Mucosa of rectum (tissue), 2 donors: ENCODE data around the gene ATP2B2.

Experiments used
- H3K27ac ChIP-seq, 2 donors: one replicate each; pipeline ENCODE4 v1.7.0; 2013; ENCODE audit warnings: inconsistent platforms in 2 of 2, low read depth in 2 of 2, low read length in 2 of 2
- H3K27me3 ChIP-seq, 2 donors: one replicate each; pipeline ENCODE4 v1.7.0; 2013; ENCODE audit warnings: low read length in 2 of 2; ENCODE audit not compliant: control insufficient read depth in 2 of 2, insufficient read depth in 2 of 2
- H3K36me3 ChIP-seq, 2 donors: one replicate each; pipeline ENCODE4 v1.7.0; 2013; ENCODE audit warnings: low read length in 2 of 2; ENCODE audit not compliant: control insufficient read depth in 2 of 2, insufficient read depth in 2 of 2
- H3K4me1 ChIP-seq, 2 donors: one replicate each; pipeline ENCODE4 v1.7.0; 2013; ENCODE audit warnings: low read length in 2 of 2, mild to moderate bottlenecking in 1 of 2; ENCODE audit not compliant: control insufficient read depth in 2 of 2, insufficient read depth in 2 of 2
- H3K4me3 ChIP-seq, 2 donors: one replicate each; pipeline ENCODE4 v1.7.0; 2013; ENCODE audit warnings: low read length in 2 of 2
- H3K9ac ChIP-seq, 2 donors: one replicate each; pipeline ENCODE4 v1.7.0; 2013; ENCODE audit warnings: low read length in 2 of 2, low read depth in 1 of 2, mild to moderate bottlenecking in 1 of 2
- H3K9me3 ChIP-seq, 2 donors: one replicate each; pipeline ENCODE4 v1.7.0; 2013; ENCODE audit warnings: low read length in 2 of 2; ENCODE audit not compliant: control insufficient read depth in 2 of 2
- donor health status: healthy.
- donor health status: Normal muscosa, but diverticular disease.

ATP2B2 gene

GRCh38 chr3:10530241-10530640, 24.9 kb upstream of the ATP2B2 start:
- Histone ChIP-seq H3K27ac (no peak overlapping the region), H3K9me3 (no peaks in the 10 kb centered on the region), H3K4me3 (no peak overlapping the region)

GRCh38 chr3:10529809-10530208, 24.4 kb upstream of the ATP2B2 start:
- H3K36me3 ChIP-seq: no peaks in the 10 kb centered on the region
- H3K9ac ChIP-seq: no peak overlapping the region
- no peak overlapping the region for H3K4me3 ChIP-seq
- H3K27ac ChIP-seq: no peak overlapping the region
- H3K9me3 ChIP-seq: no peaks in the 10 kb centered on the region
- no peaks in the 10 kb centered on the region for H3K27me3 ChIP-seq
- H3K4me1 ChIP-seq: no peaks in the 10 kb centered on the region

More at GRCh38 chr3:10530241-10530640, 24.9 kb upstream of the ATP2B2 start:
- Histone ChIP-seq H3K36me3 (no peaks in the 10 kb centered on the region), H3K27me3 (no peaks in the 10 kb centered on the region), H3K9ac (no peak overlapping the region), H3K4me1 (no peaks in the 10 kb centered on the region)

- H3K36me3 ChIP-seq: no peaks in the 10 kb centered on the region
- no peaks in the 10 kb centered on the region for H3K4me1 ChIP-seq
- H3K27ac ChIP-seq: no peak overlapping the region
- H3K4me3 ChIP-seq: no peak overlapping the region
- H3K27me3 ChIP-seq: peaks cover 0 to 4% of the 10 kb centered on the region in 2 donors
- H3K9ac ChIP-seq: no peak overlapping the region
- H3K9me3 ChIP-seq: no peaks in the 10 kb centered on the region
Measured at GRCh38 chr3:10528046-10528445, 22.7 kb upstream of the ATP2B2 start.

GRCh38 chr3:10527295-10528001, 22.1 kb upstream of the ATP2B2 start:
- H3K27ac ChIP-seq: no peak overlapping the region
- peaks cover 0 to 4% of the 10 kb centered on the region in 2 donors for H3K27me3 ChIP-seq
- H3K36me3 ChIP-seq: no peaks in the 10 kb centered on the region
- H3K9me3 ChIP-seq: no peaks in the 10 kb centered on the region
- no peak overlapping the region for H3K4me3 ChIP-seq
- no peaks in the 10 kb centered on the region for H3K4me1 ChIP-seq
- H3K9ac ChIP-seq: no peak overlapping the region

GRCh38 chr3:10526366-10526765, 21.0 kb upstream of the ATP2B2 start:
- H3K9me3 ChIP-seq: no peaks in the 10 kb centered on the region
- H3K4me3 ChIP-seq: no peak overlapping the region
- no peak overlapping the region for H3K27ac ChIP-seq
- no peak overlapping the region for H3K9ac ChIP-seq
- peaks cover 0 to 4% of the 10 kb centered on the region in 2 donors for H3K27me3 ChIP-seq
- H3K4me1 ChIP-seq: no peaks in the 10 kb centered on the region
- H3K36me3 ChIP-seq: no peaks in the 10 kb centered on the region

- H3K4me3 ChIP-seq: no peak overlapping the region
- H3K36me3 ChIP-seq: no peaks in the 10 kb centered on the region
- no peaks in the 10 kb centered on the region for H3K4me1 ChIP-seq
- H3K27me3 ChIP-seq: peaks cover 0 to 4% of the 10 kb centered on the region in 2 donors
- H3K27ac ChIP-seq: no peak overlapping the region
- no peaks in the 10 kb centered on the region for H3K9me3 ChIP-seq
- H3K9ac ChIP-seq: no peak overlapping the region
Measured at GRCh38 chr3:10524799-10525301, 19.5 kb upstream of the ATP2B2 start.

- Histone ChIP-seq H3K9me3 (no peaks in the 10 kb centered on the region), H3K36me3 (no peaks in the 10 kb centered on the region), H3K4me1 (no peaks in the 10 kb centered on the region), H3K4me3 (no peak overlapping the region), H3K27ac (no peak overlapping the region), H3K9ac (no peak overlapping the region), H3K27me3 (peaks cover 0 to 4% of the 10 kb centered on the region in 2 donors)
Measured at GRCh38 chr3:10524270-10524669, 18.9 kb upstream of the ATP2B2 start.

- Histone ChIP-seq H3K4me3 (no peak overlapping the region), H3K36me3 (no peaks in the 10 kb centered on the region), H3K9me3 (no peaks in the 10 kb centered on the region), H3K9ac (no peak overlapping the region), H3K4me1 (no peaks in the 10 kb centered on the region), H3K27ac (no peak overlapping the region), H3K27me3 (peaks cover 0 to 4% of the 10 kb centered on the region in 2 donors)
Measured at GRCh38 chr3:10523561-10523960, 18.2 kb upstream of the ATP2B2 start.

- no peak overlapping the region for H3K27ac ChIP-seq
- no peaks in the 10 kb centered on the region for H3K9me3 ChIP-seq
- H3K27me3 ChIP-seq: peaks cover 0 to 4% of the 10 kb centered on the region in 2 donors
- no peaks in the 10 kb centered on the region for H3K36me3 ChIP-seq
- no peak overlapping the region for H3K4me3 ChIP-seq
- H3K9ac ChIP-seq: no peak overlapping the region
- H3K4me1 ChIP-seq: no peaks in the 10 kb centered on the region
Measured at GRCh38 chr3:10522646-10523303, 17.4 kb upstream of the ATP2B2 start.

- Histone ChIP-seq H3K27me3 (peaks cover 0 to 4% of the 10 kb centered on the region in 2 donors), H3K27ac (no peak overlapping the region), H3K4me1 (no peaks in the 10 kb centered on the region), H3K4me3 (no peak overlapping the region), H3K9me3 (no peaks in the 10 kb centered on the region), H3K36me3 (no peaks in the 10 kb centered on the region), H3K9ac (no peak overlapping the region)
Measured at GRCh38 chr3:10521772-10522441, 16.5 kb upstream of the ATP2B2 start.
